HG03039 (cell line): ENCODE data around the gene GPC1.
"Not testable (repeated sequence)": the region's sequence is repeated elsewhere in the genome, so short reads cannot be mapped to it uniquely, and the experiment has no call there.

Source experiments
- ATAC-seq: cut with Tn5 transposase; IDR thresholded peaks from one replicate; pipeline ENCODE4 v1.9.1; 2021; ENCODE audit warnings: mild to moderate bottlenecking, moderate library complexity; ENCODE audit not compliant: unreplicated experiment

Gene GPC1

GRCh38 chr2:240494194-240494793 lies 58.8 kb downstream of the GPC1 start:
- no peak for ATAC-seq

DNA sequence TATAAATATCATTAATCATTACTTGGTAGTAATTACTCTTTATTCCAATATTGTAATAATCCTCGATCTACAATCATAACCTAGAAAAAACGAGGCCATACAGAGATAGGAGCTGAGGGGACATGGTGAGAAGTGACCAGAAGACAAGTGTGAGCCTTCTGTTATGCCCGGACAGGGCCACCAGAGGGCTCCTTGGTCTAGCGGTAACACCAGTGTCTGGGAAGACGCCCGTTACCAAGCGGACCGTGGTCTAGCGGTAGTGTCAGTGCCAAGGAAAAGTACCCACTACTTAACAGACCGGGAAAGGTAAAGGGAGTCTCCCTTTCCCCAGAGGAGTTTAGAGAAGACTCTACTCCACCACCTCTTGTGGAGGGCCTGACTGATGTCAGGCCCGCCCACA lies 59.5 kb downstream of the GPC1 start:
- not testable (repeated sequence) for ATAC-seq

DNA sequence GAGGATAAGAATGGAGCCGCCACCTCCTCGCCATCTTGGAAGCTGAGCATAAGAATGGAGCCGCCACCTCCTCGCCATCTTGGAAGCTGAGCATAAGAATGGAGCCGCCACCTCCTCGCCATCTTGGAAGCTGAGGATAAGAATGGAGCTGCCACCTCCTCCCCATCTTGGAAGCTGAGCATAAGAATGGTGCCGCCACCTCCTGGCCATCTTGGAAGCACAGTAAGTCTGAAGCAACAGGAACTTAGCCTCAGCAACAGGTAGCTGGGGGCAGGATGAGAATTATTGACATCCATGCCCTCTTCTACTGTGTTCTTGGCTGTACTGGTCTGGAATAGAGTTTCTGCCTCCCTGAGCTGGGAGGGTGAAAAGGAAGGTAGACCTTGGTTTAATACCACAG lies 61.6 kb downstream of the GPC1 start:
- ATAC-seq = not testable (repeated sequence)

DNA sequence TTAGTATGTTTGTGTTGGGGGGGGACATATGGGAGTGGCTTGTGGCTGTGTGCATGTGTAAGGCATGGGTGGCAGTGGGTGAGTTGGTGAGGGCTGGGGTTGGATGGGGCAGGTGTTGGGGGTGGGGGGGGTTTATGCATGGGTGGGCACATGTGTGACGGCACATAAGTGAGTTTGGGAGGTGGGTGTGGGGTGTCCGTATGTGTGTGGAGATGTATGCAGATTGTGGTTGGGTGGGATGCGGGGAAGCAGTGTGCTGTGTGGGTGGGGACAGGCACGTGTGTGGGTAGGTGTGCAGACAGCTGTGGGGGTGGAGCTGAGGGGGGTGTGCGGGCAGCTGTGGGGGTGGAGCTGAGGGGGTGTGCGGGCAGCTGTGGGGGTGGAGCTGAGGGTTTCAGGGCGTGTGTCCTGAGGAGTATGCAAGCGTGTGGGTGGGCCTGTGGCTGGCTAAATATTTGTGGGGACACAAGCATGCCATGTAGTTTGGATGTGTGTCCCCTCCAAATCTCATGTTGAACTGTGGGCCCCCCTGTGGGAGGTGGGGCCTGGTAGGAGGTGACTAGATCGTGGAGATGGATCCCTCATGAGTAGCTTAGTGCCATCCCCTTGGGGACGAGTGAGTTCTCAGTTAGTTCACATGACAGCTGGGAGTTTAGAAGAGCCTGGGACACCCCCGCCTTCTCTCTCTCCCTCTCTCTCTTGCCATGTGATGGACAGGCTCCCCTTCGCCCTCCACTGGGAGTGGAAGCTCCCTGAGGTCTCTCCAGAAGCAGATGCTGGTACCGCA lies 62.9 kb downstream of the GPC1 start:
- ATAC-seq = no peak

DNA sequence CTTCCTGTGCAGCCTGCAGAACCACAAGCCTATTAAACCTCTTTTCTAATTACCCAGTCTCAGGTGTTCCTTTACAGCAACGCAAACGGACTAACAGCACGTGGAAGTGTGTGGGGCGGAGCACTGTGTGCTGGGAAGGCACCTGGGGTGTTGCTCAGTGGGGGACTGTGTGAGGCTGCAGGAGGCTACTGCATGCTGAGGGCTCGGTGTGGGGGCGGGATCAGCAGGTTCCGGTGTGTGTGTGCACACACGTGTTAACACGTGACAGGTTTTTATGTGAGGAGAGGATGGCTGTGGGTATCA lies 63.4 kb downstream of the GPC1 start:
- ATAC-seq = no peak

DNA sequence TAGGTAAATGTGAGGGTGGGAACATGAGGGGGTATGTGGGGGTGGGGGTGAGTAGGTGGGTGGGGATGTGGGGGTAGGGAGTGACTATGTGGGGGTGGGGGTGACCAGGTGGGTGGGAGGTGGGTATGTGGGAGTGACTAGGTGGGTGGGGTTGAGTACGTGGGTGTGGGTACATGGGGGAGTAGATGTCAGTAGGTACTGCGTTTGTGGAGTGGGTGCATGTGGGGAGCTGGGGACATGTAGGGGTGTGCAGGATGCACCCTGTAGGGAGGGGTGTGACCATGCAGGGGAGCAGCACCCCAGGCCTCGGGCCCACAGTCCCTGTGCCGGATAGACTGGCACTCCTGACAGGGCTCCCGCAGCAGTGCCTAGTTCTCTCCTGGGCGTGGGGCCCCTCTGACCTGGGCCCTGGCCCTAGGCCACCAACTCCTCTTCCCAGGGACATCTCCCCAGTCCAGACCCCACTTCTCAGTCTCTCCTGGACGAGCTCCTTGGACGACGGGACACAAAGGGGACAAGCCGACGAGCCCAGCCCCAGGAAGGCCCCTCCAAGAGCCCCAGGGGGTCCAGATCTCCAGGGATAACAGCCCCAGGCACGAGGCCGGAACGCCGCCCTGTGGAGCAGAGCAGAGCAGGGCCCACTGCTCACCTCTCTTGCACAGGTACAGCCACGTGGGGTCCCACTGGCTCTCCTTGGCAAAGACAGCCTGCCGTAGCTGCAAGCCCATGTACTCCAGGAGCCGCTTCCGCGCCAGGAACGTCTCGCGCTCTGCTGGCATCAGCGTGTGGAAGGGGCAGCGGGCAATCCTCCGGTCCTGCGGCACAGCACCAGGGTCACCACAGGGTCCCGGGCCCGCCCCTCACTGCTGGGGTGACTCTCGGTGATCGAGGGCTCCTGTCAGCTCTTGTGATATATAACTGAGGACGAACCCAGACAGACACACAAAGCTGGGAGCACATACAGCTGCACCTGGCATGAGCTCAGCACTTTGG lies 64.1 kb downstream of the GPC1 start:
- ATAC-seq = no peak

- no peak for ATAC-seq
Measured at GRCh38 chr2:240500561-240501423, 65.3 kb downstream of the GPC1 start.

DNA sequence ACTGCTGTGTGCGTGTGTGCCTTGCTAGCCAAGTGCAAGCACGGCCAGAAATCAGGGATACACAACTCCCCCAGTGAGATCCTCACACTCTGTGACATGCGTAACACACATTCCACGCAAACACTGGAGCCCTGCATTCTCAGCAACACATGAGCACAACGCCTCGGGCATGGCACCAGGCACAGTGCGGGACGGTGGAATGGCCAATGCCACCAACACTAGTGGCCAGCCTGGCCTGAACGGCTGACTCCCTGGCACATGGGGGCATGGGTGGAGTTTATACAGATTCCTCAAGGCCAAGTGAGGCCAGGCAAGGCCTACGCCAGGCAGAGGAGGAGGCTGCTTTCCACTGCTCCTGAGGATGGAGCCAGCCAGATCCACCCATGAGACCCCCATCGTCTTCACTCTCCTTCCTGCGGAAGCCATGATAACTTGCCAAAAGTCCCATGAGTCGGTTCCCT lies 66.1 kb downstream of the GPC1 start:
- no peak for ATAC-seq

DNA sequence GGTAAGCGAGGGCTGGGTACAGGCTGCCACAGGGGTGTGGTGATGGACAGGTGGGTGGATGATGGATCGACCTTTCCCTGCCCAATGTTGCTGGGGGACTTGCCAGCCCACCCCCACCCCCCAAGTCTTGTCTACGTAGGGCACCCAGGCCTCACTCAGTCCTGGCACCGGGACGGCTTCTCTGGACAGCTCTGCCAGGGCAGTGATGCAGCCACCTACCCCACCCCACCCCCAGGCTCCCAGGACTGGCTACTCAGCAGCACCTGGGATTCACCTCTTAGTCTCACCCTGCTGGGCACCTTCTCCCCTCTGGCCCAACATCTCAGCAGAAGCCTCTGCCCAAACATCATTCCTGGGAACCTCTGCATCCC lies 66.6 kb downstream of the GPC1 start:
- ATAC-seq = no peak

- ATAC-seq = no peak
Measured at GRCh38 chr2:240502430-240503121, 67.1 kb downstream of the GPC1 start.

- ATAC-seq = no peak
Measured at GRCh38 chr2:240503375-240503774, 67.9 kb downstream of the GPC1 start.

- no peak for ATAC-seq
Measured at GRCh38 chr2:240503848-240504247, 68.4 kb downstream of the GPC1 start.

DNA sequence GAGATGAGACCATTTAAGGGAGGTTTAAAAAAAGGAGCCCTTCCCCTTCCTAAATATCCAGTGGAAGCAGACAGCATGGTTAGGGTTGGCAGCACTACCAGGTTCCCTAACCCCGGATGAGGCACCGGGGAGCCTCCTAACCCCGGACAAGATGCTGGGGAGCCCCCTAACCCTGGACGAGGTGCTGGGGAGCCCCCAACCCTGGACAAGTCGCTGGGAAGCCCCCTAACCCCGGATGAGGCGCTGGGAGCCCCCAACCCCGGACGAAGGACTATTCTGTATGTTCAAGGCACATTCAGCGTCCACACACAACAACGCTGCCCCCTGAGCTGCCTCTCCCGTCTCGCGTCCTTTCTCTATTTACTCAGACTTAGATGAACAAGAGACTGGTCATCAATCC lies 70.4 kb downstream of the GPC1 start:
- no peak for ATAC-seq

- ATAC-seq = no peak
Measured at GRCh38 chr2:240506406-240507059, 71.1 kb downstream of the GPC1 start.

GRCh38 chr2:240507060-240507777 lies 71.8 kb downstream of the GPC1 start:
- no peak for ATAC-seq

DNA sequence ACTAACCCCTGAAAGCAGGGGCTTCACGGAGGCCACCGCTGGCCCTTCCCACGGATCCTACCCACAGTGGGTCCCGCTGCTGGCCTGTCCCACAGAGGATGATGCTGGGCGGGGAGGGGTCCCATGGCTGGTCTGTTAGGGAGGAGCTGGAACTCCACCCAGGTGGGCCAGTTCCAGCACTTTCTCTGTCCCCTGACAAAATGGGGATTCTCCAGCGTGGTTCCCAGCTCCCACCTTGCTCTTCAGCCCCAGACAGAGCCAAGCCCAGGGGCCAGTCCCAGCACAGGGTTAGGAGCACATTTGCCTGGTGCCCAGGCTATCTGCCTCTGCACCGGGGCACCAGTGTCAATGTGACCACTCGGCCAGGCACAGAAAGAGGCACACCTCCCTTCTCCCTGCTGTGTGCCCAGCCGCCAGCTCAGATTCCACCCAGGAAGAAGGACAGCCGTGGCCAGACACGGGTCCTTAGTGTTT lies 72.4 kb downstream of the GPC1 start:
- ATAC-seq = no peak

GRCh38 chr2:240508832-240509545 lies 73.5 kb downstream of the GPC1 start:
- ATAC-seq = no peak
